ENCODE results near the gene DCAF4.
A peak's percentile ranks its signal among the peaks of the same experiment; 100 is the strongest.

Gene DCAF4

GRCh38 chr14:72926292-72927028 is at the start of gene DCAF4:
Gene DCAF4 (plus strand): TSS chr14:72926464. CDS start chr14:72937979, 11,515 bp downstream.
- DNase-seq (ENCODE audit: low read depth): peak; percentile 73

GRCh38 chr14:72876710-72877063 is 49.6 kb upstream of the DCAF4 start:
- no peak for DNase-seq (ENCODE audit: low read depth)

- DNase-seq (ENCODE audit: low read depth): no peak
These were observed 47.5 kb upstream of the DCAF4 start for GRCh38 chr14:72878746-72879145.

- no peak for DNase-seq (ENCODE audit: low read depth)
These were observed 46.8 kb upstream of the DCAF4 start for GRCh38 chr14:72879431-72879830.

- no peak for DNase-seq (ENCODE audit: low read depth)
These were observed 46.1 kb upstream of the DCAF4 start for GRCh38 chr14:72880164-72880563.

GRCh38 chr14:72880820-72881219 is 45.4 kb upstream of the DCAF4 start:
- no peak for DNase-seq (ENCODE audit: low read depth)

GRCh38 chr14:72881543-72881942 is 44.7 kb upstream of the DCAF4 start:
- DNase-seq (ENCODE audit: low read depth): no peak

GRCh38 chr14:72882047-72882446 is 44.2 kb upstream of the DCAF4 start:
- DNase-seq (ENCODE audit: low read depth): no peak

- DNase-seq (ENCODE audit: low read depth): no peak
These were observed 43.8 kb upstream of the DCAF4 start for GRCh38 chr14:72882463-72882862.

- DNase-seq (ENCODE audit: low read depth): no peak
These were observed 43.2 kb upstream of the DCAF4 start for GRCh38 chr14:72883109-72883508.

- no peak for DNase-seq (ENCODE audit: low read depth)
These were observed 42.3 kb upstream of the DCAF4 start for GRCh38 chr14:72883961-72884360.

- no peak for DNase-seq (ENCODE audit: low read depth)
These were observed 41.9 kb upstream of the DCAF4 start for GRCh38 chr14:72884386-72884785.

- DNase-seq (ENCODE audit: low read depth): no peak
These were observed 38.8 kb upstream of the DCAF4 start for GRCh38 chr14:72887514-72887913.

GRCh38 chr14:72888192-72888591 is 38.1 kb upstream of the DCAF4 start:
- no peak for DNase-seq (ENCODE audit: low read depth)

- no peak for DNase-seq (ENCODE audit: low read depth)
These were observed 37.5 kb upstream of the DCAF4 start for GRCh38 chr14:72888636-72889201.

GRCh38 chr14:72889366-72889765 is 36.9 kb upstream of the DCAF4 start:
- DNase-seq (ENCODE audit: low read depth): no peak

GRCh38 chr14:72891666-72892102 is 34.6 kb upstream of the DCAF4 start:
- no peak for DNase-seq (ENCODE audit: low read depth)

- no peak for DNase-seq (ENCODE audit: low read depth)
These were observed 34.0 kb upstream of the DCAF4 start for GRCh38 chr14:72892103-72892878.

- no peak for DNase-seq (ENCODE audit: low read depth)
These were observed 33.2 kb upstream of the DCAF4 start for GRCh38 chr14:72892879-72893635.

GRCh38 chr14:72893636-72894322 is 32.5 kb upstream of the DCAF4 start, which contains the start of gene DPF3:
Gene DPF3 (minus strand): TSS chr14:72894101. CDS start chr14:72894088, 13 bp downstream.
- peak; percentile 81 for DNase-seq (ENCODE audit: low read depth)

GRCh38 chr14:72894323-72894622 is 32.0 kb upstream of the DCAF4 start:
- DNase-seq (ENCODE audit: low read depth): no peak
